Gastrocnemius medialis (tissue), 4 donors: ENCODE data around the gene GMPR. TPM values are rescaled to one million over a fixed set of nuclear protein-coding genes. Genes with fewer than 3 reads are reported as not detected.
"Not testable (repeated sequence)": the region's sequence is repeated elsewhere in the genome, so short reads cannot be mapped to it uniquely, and the experiment has no call there.

Experiments used
- ATAC-seq, 2 donors: fragments of 150-250 bp; one replicate each; pipeline ENCODE4 v1.9.1; 2016
- DNase-seq, 2 donors: peaks; one replicate each; pipeline ENCODE4 v3.0.0-alpha.2; 2019
- H3K27ac ChIP-seq, 4 donors: fragments of 200-600 bp; sonication (generic); 1 replicate in 1 of 4; 2 replicates in 3 of 4; pipeline ENCODE4 v1.5.1; 2016 to 2018; ENCODE audit warnings: mild to moderate bottlenecking in 2 of 4, moderate library complexity in 1 of 4
- H3K27me3 ChIP-seq, 3 donors: fragments of 200-600 bp; sonication (generic) in 2 of 3; 1 replicate in 1 of 3; 2 replicates in 2 of 3; pipeline versions ENCODE4 v1.5.1 to v1.6.0; 2016 to 2019; ENCODE audit warnings: mild to moderate bottlenecking in 1 of 3, moderate library complexity in 1 of 3
- H3K36me3 ChIP-seq, 2 donors: fragments of 200-600 bp; sonication (generic) in 1 of 2; one replicate each; pipeline ENCODE4 v1.5.1; 2017 to 2018
- H3K4me1 ChIP-seq, 2 donors: fragments of 200-600 bp; sonication (generic) in 1 of 2; one replicate each; pipeline ENCODE4 v1.5.1; 2016 to 2017; ENCODE audit warnings: mild to moderate bottlenecking in 2 of 2
- H3K4me3 ChIP-seq, 4 donors: fragments of 200-600 bp; sonication (generic) in 3 of 4; 1 replicate in 1 of 4; 2 replicates in 3 of 4; pipeline ENCODE4 v1.5.1; 2016 to 2019; ENCODE audit warnings: mild to moderate bottlenecking in 2 of 4
- H3K9me3 ChIP-seq, 3 donors: fragments of 200-600 bp; sonication (generic) in 2 of 3; 1 replicate in 1 of 3; 2 replicates in 2 of 3; pipeline ENCODE4 v1.5.1; 2016 to 2019
- POLR2A ChIP-seq, 2 donors: fragments of 450-650 bp; IDR thresholded peaks; one replicate each; pipeline ENCODE4 v1.6.1; 2017; ENCODE audit warnings: antibody characterized with exemption in 2 of 2, mild to moderate bottlenecking in 2 of 2, moderate library complexity in 2 of 2
- in situ Hi-C, 4 donors: fragments of 200-750 bp; cut with MboI; loops; one replicate each; pipeline versions ENCODE4 v1.15.0 to v1.8.0; 2017; ENCODE audit warnings: low sequenced_read_pairs in 4 of 4
- intact Hi-C: fragments of 100-400 bp; cut with DNase I; formaldehyde crosslinking; loops from one replicate; pipeline ENCODE4 v1.15.1; 2023; ENCODE audit warnings: low total_unique reads
- total RNA-seq, 4 donors: library from RNA; depleted of rRNA; stranded (reverse); fragments of >200 nt; gene quantifications; one replicate each; pipeline versions ENCODE4 v1.1.0 to v1.2.3, GENCODE V29; 2016
- TF ChIP-seq, protein P1 (sequence below), 5 experiments: fragments of 450-650 bp in 3 of 5; fragments of 200-600 bp in 2 of 5; sonication (generic) in 2 of 5; IDR thresholded peaks in 4 of 5; conservative IDR thresholded peaks in 1 of 5; 1 replicate in 4 of 5; 2 replicates in 1 of 5; pipeline ENCODE4 v1.5.1; 2016 to 2019; ENCODE audit warnings: antibody characterized with exemption in 5 of 5, mild to moderate bottlenecking in 3 of 5, moderate library complexity in 3 of 5

The GMPR gene
- total RNA-seq, 4 donors from 2014 or later = 109 to 266 (median 239) TPM

DNA sequence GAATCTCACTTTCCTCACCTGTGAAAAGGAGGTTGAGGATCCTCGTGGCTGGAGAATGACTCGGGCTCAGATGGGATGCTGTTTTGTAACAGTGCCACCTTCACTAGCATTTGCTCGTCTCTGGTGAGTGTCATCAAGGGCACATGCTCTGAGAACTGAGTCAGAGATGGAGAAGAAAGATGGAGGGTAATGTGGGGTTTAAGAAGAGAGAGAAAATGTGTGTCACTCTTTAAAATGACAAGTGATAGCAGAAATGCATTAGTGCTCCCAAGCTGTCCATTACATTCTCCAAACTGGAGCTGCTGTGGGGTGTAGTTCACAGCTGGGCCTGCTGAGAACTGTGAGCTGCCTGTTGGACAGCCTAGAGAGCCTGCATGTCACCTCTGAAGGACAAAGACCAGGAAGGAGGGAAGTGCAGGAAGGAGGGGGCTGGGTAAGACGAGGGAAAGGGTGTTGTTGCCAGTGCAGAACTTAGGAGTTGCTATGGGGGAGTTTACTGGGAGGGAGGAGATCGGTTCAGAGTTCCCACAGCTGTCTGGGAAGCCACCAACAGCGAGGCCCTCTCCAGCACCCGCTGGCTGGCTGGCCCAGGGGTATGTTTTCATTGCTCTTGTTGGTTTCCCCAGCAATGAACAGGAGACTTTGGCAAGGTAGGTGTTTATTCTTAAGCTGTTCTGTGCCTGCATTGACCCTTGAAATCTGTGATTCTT is 19.8 kb downstream of the GMPR start:
- DNase-seq (peak in 1 of 2 donors; percentile 52), ATAC-seq (peak; percentile 74 to 79)
- TF ChIP-seq, protein P1, sequence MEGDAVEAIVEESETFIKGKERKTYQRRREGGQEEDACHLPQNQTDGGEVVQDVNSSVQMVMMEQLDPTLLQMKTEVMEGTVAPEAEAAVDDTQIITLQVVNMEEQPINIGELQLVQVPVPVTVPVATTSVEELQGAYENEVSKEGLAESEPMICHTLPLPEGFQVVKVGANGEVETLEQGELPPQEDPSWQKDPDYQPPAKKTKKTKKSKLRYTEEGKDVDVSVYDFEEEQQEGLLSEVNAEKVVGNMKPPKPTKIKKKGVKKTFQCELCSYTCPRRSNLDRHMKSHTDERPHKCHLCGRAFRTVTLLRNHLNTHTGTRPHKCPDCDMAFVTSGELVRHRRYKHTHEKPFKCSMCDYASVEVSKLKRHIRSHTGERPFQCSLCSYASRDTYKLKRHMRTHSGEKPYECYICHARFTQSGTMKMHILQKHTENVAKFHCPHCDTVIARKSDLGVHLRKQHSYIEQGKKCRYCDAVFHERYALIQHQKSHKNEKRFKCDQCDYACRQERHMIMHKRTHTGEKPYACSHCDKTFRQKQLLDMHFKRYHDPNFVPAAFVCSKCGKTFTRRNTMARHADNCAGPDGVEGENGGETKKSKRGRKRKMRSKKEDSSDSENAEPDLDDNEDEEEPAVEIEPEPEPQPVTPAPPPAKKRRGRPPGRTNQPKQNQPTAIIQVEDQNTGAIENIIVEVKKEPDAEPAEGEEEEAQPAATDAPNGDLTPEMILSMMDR (IDR thresholded peaks at IDR 0.05 in 4 of 5, conservative IDR thresholded peaks at IDR 0.05 in 1 of 5) = no peak
- TF ChIP-seq POLR2A (IDR thresholded peaks at IDR 0.05) = peak in 1 of 2 donors; percentile 5
- no peak overlapping the region for H3K4me3 ChIP-seq
- H3K27me3 ChIP-seq = no peaks in the 10 kb centered on the region
- peak overlapping the region; percentile 70 to 81 (median 76) for H3K27ac ChIP-seq
- in situ Hi-C loops = no loop called here
- peaks cover 33 to 54% of the 10 kb centered on the region in 2 donors for H3K4me1 ChIP-seq
- peaks cover 0 to 18% of the 10 kb centered on the region in 2 donors for H3K36me3 ChIP-seq
- intact Hi-C loops = loop anchor here (2.0 kb wide), 1 partner anchor 19 kb away; the partner anchor contains the start of gene GMPR
- H3K9me3 ChIP-seq = no peaks in the 10 kb centered on the region

- DNase-seq (no peak), ATAC-seq (peak in 1 of 2 donors; percentile 48)
- Histone ChIP-seq H3K27ac (peak overlapping the region; percentile 70 to 81 (median 76)), H3K4me3 (no peak overlapping the region), H3K27me3 (no peaks in the 10 kb centered on the region), H3K9me3 (no peaks in the 10 kb centered on the region), H3K4me1 (peaks cover 28 to 50% of the 10 kb centered on the region in 2 donors), H3K36me3 (peaks cover 0 to 18% of the 10 kb centered on the region in 2 donors)
- in situ Hi-C loops = no loop called here
- intact Hi-C loops = loop anchor here (2.0 kb wide), 1 partner anchor 20 kb away; the partner anchor contains the start of gene GMPR
- TF ChIP-seq POLR2A (IDR thresholded peaks at IDR 0.05) = no peak
- TF ChIP-seq, protein P1 (IDR thresholded peaks at IDR 0.05 in 4 of 5, conservative IDR thresholded peaks at IDR 0.05 in 1 of 5) = no peak
Observed at GRCh38 chr6:16258709-16259075, 20.3 kb downstream of the GMPR start.

- Histone ChIP-seq H3K27ac (peak overlapping the region; percentile 70 to 81 (median 76)), H3K4me1 (peaks cover 25 to 50% of the 10 kb centered on the region in 2 donors), H3K36me3 (peaks cover 0 to 15% of the 10 kb centered on the region in 2 donors)
- ATAC-seq, DNase-seq, in situ Hi-C loops, H3K9me3 ChIP-seq, H3K27me3 ChIP-seq, H3K4me3 ChIP-seq: not testable (repeated sequence)
- intact Hi-C loops = loop anchor here (2.0 kb wide), 1 partner anchor 21 kb away; the partner anchor contains the start of gene GMPR
Observed at GRCh38 chr6:16259604-16260003, 21.2 kb downstream of the GMPR start.

- ATAC-seq, H3K4me3 ChIP-seq, H3K27me3 ChIP-seq, DNase-seq, in situ Hi-C loops, H3K9me3 ChIP-seq, intact Hi-C loops: not testable (repeated sequence)
- H3K27ac ChIP-seq = peak overlapping the region; percentile 48 to 75 (median 71)
- H3K36me3 ChIP-seq = peaks cover 0 to 10% of the 10 kb centered on the region in 2 donors
- H3K4me1 ChIP-seq = peaks cover 23 to 47% of the 10 kb centered on the region in 2 donors
Observed at GRCh38 chr6:16260602-16261001, 22.2 kb downstream of the GMPR start.

DNA sequence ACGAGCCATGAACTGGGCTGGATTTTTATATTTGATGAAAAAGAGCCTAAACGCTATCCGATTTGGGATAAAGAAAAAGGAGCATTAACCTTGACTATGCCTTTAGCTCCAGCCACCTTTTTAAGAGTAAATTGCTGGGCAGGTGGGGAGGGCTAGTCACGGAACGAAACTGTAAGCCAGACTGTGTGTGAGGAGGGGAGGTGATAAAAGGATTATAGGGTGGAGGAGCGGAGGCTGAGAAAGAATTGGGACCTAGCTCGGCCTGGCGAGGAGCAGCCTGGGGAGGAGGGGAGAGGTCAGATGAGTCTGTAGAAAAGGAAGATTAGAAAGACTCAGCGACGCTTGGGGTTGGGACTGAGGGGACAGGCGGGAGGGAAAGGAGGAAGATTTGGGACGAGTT is 24.4 kb downstream of the GMPR start:
- H3K27ac ChIP-seq = peak overlapping the region in 3 of 4 donors; percentile 55 to 69 (median 55)
- H3K4me3 ChIP-seq, ATAC-seq, H3K9me3 ChIP-seq, in situ Hi-C loops, intact Hi-C loops, H3K27me3 ChIP-seq, DNase-seq: not testable (repeated sequence)
- H3K4me1 ChIP-seq = peaks cover 5 to 35% of the 10 kb centered on the region in 2 donors
- peaks cover 0 to 11% of the 10 kb centered on the region in 2 donors for H3K36me3 ChIP-seq

GRCh38 chr6:16263464-16264099 is 25.2 kb downstream of the GMPR start:
- H3K27ac ChIP-seq = peak overlapping the region in 3 of 4 donors; percentile 4 to 69 (median 24)
- DNase-seq, intact Hi-C loops, H3K4me3 ChIP-seq, H3K9me3 ChIP-seq, ATAC-seq, H3K27me3 ChIP-seq, in situ Hi-C loops: not testable (repeated sequence)
- peaks cover 0 to 27% of the 10 kb centered on the region in 2 donors for H3K4me1 ChIP-seq
- peaks cover 0 to 11% of the 10 kb centered on the region in 2 donors for H3K36me3 ChIP-seq
